NCI-H1048 (cell line): ENCODE measurements around the gene EMC6.

Experiments used
- DNase-seq: peaks from one replicate; lab custom pipeline; 2025; lab: John Stamatoyannopoulos, UW

The EMC6 gene

GRCh38 chr17:3668279-3669084 is at the start of gene EMC6, which contains the start of gene TAX1BP3:
TSS of gene EMC6 (plus strand) at chr17:3668812. CDS start at chr17:3669147, 335 bp downstream.
TSS of gene TAX1BP3 (minus strand) at chr17:3668578. CDS start at chr17:3668526, 52 bp downstream.
- peak; percentile 94 for DNase-seq

- no peak for DNase-seq
Measured at GRCh38 chr17:3621146-3621720, 47.4 kb upstream of the EMC6 start.

- DNase-seq: no peak
Measured at GRCh38 chr17:3622977-3623594, 45.5 kb upstream of the EMC6 start.

GRCh38 chr17:3626831-3627768 is 41.5 kb upstream of the EMC6 start:
- DNase-seq: no peak

- DNase-seq: no peak
Measured at GRCh38 chr17:3627769-3628167, 40.8 kb upstream of the EMC6 start.

GRCh38 chr17:3630781-3631180 is 37.8 kb upstream of the EMC6 start:
- no peak for DNase-seq

GRCh38 chr17:3632287-3632686 is 36.3 kb upstream of the EMC6 start:
- DNase-seq: no peak

GRCh38 chr17:3635474-3636153 is 33.0 kb upstream of the EMC6 start:
- DNase-seq: no peak

- peak; percentile 90 for DNase-seq
Measured at GRCh38 chr17:3636154-3636907, 32.3 kb upstream of the EMC6 start, which contains the start of the genes CTNS and SHPK. TSS of gene CTNS (plus strand) at chr17:3636760. CDS start at chr17:3640207, 3,447 bp downstream. TSS of gene SHPK (minus strand) at chr17:3636250. CDS start at chr17:3636219, 31 bp downstream.

- no peak for DNase-seq
Measured at GRCh38 chr17:3636908-3637373, 31.7 kb upstream of the EMC6 start.

GRCh38 chr17:3639981-3640596 is 28.5 kb upstream of the EMC6 start:
- DNase-seq: no peak

- DNase-seq: no peak
Measured at GRCh38 chr17:3641014-3641413, 27.6 kb upstream of the EMC6 start.

- DNase-seq: no peak
Measured at GRCh38 chr17:3641717-3642486, 26.7 kb upstream of the EMC6 start.

- DNase-seq: no peak
Measured at GRCh38 chr17:3643889-3644349, 24.7 kb upstream of the EMC6 start.

- no peak for DNase-seq
Measured at GRCh38 chr17:3645310-3645709, 23.3 kb upstream of the EMC6 start.

GRCh38 chr17:3647251-3647650 is 21.4 kb upstream of the EMC6 start:
- DNase-seq: no peak

GRCh38 chr17:3647769-3648555 is 20.6 kb upstream of the EMC6 start:
- DNase-seq: no peak

- no peak for DNase-seq
Measured at GRCh38 chr17:3655766-3656165, 12.8 kb upstream of the EMC6 start.
